Fibroblast of skin of scalp (primary cell): ENCODE measurements around the gene NFAM1.

Source experiments
- DNase-seq: peaks from one replicate; pipeline ENCODE4 v3.0.0-alpha.2; 2013

Gene NFAM1

DNA sequence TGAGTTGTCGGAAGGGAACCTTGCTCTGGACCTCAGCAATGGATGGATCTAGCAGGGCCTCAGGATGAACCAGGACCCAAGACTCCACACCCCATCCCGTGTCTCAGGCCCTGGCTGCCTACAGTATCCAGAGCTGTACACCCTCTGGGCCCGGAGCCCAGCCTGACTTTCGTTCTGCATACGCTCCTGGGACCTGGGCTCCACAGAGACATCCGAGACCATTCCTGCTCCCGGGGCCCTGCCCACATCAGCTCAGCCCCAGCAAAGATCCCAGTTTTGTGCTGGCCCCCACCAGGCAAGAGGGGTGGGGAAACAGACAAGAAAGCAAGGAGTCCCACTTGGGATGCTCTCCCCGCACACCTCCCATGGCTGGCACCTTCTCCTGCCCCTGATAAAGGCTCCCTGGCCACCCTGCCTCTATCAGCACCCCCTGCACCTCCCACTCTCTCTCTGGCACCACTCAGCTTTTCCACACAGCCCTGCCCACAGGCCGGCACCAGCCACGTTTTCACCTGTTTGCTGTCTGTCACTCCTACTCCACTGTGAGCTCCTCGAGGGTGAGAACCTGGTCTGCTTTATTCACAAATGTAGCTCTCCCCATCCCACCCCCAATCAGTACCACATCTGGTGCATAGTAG lies 97.2 kb downstream of the NFAM1 start:
- DNase-seq = no peak

DNA sequence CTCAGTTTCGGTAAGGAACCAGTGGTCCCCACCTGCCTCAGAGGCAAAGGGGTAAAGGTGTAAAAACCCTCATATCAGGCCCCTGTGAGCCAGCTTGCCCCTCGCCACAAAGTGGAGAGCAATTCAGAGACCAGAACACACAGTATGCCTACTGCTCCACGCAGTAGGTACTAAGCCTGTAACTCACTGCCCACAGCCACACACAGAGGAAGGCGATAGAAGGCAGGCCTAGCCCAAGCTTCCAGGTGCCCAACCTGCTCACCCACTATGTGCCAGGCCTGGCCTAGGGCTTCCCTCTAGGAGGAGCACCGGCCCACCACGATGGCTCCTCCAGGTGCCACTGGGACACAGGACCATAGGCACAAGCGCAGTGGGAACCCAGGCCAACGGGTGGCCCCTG lies 98.7 kb downstream of the NFAM1 start:
- no peak for DNase-seq

DNA sequence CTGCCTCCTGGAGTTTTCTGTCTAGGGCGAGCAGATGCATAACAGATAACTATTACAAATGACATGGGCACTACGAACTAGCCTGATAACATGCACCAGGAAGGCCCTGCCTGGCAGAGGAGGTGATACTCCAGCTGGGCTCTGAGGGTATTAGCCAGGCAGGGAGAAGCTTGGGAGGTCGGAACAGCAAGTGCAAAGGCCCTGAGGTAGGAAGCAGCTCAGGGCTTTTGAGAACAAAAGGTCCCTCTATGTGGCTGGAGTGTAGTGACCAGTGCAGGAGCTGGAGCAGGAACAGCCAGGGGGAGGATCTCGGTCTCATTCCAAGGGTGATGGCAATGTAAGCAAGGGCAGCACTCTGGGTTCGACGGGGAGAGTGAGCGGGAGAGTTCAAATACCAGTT lies 100.1 kb downstream of the NFAM1 start:
- no peak for DNase-seq

DNA sequence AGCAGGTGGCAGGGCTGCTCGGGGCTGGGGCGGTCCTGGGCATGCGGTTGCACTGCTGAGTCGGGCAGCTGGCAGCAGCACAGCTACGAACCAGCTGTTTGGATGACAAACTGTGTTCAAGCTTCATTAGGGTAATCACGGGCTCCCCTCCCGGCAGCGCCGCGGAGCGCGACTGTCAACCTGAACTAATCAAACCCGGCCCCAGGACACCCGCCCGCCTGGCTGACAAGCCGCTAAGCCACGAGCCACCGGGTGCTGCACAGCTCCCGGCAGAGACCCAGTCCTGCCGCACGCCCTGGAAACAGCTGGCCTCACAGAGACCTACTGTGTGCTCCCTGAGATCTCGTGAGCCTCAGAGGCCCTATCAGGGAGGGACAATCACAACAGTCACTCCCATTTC lies 101.2 kb downstream of the NFAM1 start:
- no peak for DNase-seq
